ENCODE results near the gene YY1.
"Not testable (repeated sequence)": the region's sequence is repeated elsewhere in the genome, so short reads cannot be mapped to it uniquely, and the experiment has no call there.

GRCh38 chr14:100204835-100205167 is 34.1 kb upstream of the YY1 start:
- not testable (repeated sequence) for TF ChIP-seq PHF8 (conservative IDR thresholded peaks at IDR 0.05; ENCODE audit: low read depth, low read length); EZH2 (IDR thresholded peaks at IDR 0.05; ENCODE audit: low read depth, low read length, severe bottlenecking); BCL11A (IDR thresholded peaks at IDR 0.05; ENCODE audit: low read depth in 2 of 2, low read length in 2 of 2); RAD21 (IDR thresholded peaks at IDR 0.05 in 1 of 2, conservative IDR thresholded peaks at IDR 0.05 in 1 of 2; ENCODE audit: low read depth in 2 of 2, low read length in 2 of 2); BRCA1 (IDR thresholded peaks at IDR 0.05; ENCODE audit: low read depth, low read length)
- TF ChIP-seq, protein P1, sequence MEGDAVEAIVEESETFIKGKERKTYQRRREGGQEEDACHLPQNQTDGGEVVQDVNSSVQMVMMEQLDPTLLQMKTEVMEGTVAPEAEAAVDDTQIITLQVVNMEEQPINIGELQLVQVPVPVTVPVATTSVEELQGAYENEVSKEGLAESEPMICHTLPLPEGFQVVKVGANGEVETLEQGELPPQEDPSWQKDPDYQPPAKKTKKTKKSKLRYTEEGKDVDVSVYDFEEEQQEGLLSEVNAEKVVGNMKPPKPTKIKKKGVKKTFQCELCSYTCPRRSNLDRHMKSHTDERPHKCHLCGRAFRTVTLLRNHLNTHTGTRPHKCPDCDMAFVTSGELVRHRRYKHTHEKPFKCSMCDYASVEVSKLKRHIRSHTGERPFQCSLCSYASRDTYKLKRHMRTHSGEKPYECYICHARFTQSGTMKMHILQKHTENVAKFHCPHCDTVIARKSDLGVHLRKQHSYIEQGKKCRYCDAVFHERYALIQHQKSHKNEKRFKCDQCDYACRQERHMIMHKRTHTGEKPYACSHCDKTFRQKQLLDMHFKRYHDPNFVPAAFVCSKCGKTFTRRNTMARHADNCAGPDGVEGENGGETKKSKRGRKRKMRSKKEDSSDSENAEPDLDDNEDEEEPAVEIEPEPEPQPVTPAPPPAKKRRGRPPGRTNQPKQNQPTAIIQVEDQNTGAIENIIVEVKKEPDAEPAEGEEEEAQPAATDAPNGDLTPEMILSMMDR (IDR thresholded peaks at IDR 0.05; ENCODE audit: control extremely low read depth in 1 of 3, insufficient read depth in 1 of 3, low read depth in 1 of 3, low read length in 3 of 3) = not testable (repeated sequence)
